Eye (tissue), 1 donor: ENCODE measurements around the gene CARD19.
"Not testable (repeated sequence)": the region's sequence is repeated elsewhere in the genome, so short reads cannot be mapped to it uniquely, and the experiment has no call there.

Experiments
- DNase-seq: peaks from one replicate; pipeline ENCODE4 v3.0.0-alpha.2; 2015

Gene CARD19

DNA sequence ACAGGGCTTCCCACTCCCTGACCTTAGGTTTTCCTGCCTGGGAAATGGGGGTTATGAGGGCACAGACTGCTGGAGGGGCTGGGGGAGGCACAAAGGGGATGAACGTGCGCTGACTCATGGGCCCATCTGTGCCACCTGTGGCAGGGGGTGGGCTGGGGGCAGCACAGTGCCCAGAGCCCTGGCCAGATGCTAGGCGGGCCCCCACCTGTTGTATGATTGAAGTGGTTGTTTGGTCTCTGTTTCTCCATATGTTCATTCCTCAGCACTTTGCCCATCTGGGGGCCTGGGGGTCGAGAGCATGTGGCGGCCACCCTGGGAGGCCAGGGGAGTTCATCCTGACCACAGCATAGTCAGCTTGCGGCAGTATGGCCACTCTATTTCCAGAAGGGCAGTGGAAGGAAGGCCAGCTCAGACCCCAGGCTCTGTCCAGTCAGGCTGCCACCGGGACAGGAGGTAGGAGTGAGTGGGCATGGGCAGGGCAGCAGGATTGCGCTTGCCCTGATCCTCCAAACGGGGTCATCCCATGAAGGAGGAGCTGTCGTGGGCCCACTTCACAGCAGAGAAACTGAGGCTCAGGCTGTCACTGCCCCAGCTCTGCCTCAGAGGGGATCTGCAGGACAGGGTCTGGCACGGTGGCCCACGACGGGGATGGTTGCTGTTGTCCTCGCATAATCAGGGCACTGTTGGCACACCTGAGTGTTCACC, 38.9 kb downstream of the CARD19 start:
- DNase-seq, result no peak

GRCh38 chr9:93136011-93136440, 40.0 kb downstream of the CARD19 start:
- no peak for DNase-seq

DNA sequence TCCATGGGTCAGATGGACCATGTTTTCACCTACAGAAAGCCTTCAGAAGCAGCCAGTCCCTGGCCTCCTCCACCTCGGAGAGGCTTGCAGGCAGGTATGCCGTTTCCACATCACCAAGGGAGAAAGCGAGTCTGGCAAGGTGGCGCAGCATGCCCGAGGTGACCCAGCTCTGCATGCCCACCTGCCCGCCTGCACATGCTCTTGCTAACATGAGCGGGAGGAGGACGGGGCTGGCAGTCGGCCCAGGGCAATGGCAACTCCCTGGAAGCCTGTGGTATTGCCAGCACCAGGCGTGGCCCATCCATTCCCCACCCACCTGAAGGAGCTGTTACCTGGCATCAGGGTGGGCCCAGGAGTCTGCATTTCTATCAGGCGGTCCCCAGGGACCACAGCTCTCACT, 41.3 kb downstream of the CARD19 start:
- no peak for DNase-seq

- no peak for DNase-seq
Observed at GRCh38 chr9:93138171-93138764, 42.3 kb downstream of the CARD19 start.

- no peak for DNase-seq
Observed at GRCh38 chr9:93139365-93140182, 43.6 kb downstream of the CARD19 start.

DNA sequence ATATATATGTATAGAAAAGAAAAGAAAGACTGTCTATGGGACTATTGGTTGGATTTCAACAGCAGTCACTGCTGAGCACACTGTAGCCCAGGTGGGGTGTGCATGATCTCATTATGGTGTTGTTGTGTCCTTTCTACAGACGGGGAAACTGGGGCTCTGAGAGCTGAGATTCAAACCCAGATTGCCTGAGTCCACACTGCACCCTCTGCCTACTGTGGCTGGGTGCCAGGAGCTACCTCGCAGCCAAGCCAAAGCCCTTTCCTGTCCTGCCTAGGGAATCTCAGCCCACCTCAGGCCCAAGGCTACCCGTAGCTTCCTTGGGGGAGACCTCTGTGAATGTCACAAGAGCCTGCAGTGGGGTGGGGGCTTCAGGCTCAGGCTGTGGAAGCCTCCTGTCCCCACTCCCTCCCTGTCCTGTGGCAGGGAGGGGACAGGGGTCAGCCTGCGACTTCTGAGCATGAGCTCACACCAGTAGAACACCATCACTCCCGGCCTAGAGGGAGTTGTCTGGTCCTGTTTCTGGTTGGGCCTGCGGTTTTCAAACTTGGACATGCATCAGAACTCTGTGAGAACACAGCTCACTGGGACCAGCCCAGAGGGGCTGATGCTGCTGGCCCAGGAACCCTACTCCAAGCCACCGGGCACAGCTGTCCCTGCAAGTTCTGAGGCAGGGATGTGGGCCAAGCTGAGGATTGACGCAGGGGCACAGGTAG, 45.9 kb downstream of the CARD19 start:
- DNase-seq, result no peak

DNA sequence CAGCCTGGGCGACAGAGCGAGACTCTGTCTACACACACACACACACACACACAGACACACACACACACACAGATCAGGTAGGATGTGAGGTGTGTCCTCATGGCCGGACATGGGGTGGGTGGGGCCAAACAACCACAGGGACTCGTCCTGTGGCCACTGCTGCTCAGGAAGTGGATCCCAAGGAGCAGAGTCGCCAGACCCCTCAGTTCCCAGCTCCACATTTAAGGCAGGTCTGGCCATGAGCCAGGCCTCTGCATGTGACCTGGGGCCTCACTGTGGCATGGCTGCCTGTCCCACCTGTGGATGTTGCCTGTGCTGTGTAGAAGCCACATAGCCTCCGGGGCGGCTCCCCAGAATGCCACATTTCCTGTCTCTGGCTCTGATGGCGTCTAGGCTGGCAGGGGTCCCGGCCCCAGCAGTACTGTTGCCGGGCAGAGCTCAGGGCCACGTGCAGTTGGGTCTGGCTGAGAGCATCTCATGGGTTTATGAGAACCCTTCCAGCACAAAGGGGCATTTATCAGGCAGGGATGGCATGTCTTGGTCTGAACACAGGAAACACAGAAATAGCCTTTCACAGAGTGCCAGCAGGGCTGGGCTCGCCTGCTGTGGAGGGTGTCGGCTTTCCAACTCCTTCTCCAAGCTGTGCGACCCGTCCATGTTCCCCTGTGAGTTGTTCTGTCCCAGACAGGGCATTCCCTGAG, 48.0 kb downstream of the CARD19 start:
- DNase-seq, result no peak

- not testable (repeated sequence) for DNase-seq
Observed at GRCh38 chr9:93146696-93147095, 50.7 kb downstream of the CARD19 start.

- no peak for DNase-seq
Observed at GRCh38 chr9:93147632-93148031, 51.6 kb downstream of the CARD19 start.

GRCh38 chr9:93148721-93149120, 52.7 kb downstream of the CARD19 start:
- no peak for DNase-seq

- no peak for DNase-seq
Observed at GRCh38 chr9:93149361-93149760, 53.3 kb downstream of the CARD19 start.

- no peak for DNase-seq
Observed at GRCh38 chr9:93151097-93151784, 55.2 kb downstream of the CARD19 start.

DNA sequence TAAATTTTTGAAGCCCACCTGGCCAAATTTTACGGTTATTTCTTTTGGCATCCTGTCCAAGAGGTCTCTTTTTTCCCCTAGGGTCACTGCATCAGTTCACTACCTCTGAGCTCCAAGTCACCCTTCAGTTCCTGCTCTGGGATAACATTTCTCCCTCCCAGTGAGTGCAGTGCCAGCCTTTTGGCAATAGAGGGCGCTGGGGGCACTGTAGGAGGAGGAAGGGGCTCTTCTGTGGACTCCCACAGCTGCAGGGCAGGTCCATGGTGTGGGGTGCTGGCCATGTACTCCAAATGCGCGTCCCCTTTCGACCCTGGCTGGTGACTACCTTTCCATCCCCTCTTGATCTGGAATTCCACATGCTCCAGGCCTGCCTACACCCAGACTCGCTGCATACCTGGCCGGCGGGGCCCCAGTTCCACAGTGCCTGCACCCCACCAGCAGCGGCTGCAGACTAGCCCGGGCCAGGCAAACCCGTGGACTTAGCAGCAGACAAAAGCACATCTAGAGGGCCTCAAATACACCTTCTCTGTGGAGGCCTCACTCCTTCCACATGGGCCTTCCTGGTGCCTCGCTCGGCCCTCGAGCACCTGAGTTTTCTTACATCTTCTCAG, 58.4 kb downstream of the CARD19 start:
- peak; percentile 73 for DNase-seq

DNA sequence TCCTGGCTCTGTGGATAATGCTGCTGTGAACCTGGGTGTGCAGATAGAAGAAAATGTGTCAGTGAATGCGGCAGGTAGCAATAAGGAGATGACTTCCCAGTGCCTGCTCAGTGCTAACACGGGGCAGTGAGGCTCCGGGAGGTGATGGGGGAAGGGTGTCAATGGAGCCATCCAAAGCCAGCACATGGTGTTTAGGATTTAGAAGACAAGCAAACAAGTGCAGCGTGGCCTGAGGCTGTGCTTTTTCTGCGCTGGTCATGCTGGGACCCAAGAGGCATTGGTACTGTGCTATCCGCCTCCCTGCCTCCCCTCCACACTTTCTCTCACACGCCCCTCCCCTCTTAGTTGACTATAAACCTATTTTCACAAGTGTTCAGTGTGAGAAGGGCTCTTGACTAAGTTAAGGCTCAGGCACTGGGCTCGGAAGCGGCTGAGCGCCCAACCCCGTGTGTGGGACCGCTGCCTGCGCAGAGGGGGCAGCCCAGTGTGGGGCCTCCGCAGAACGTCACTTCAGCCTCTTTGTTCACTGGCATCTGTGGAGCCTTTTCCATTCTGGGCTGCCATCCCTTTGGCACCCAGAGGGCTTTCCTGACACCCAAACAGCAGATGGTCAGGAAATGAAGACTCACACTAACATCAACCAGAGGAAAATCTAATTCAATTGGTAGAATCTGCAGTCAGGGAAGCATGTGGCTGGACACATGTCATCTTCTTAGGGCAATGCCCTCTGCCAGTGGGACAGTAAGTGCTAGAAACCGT, 59.9 kb downstream of the CARD19 start:
- DNase-seq, result no peak

DNA sequence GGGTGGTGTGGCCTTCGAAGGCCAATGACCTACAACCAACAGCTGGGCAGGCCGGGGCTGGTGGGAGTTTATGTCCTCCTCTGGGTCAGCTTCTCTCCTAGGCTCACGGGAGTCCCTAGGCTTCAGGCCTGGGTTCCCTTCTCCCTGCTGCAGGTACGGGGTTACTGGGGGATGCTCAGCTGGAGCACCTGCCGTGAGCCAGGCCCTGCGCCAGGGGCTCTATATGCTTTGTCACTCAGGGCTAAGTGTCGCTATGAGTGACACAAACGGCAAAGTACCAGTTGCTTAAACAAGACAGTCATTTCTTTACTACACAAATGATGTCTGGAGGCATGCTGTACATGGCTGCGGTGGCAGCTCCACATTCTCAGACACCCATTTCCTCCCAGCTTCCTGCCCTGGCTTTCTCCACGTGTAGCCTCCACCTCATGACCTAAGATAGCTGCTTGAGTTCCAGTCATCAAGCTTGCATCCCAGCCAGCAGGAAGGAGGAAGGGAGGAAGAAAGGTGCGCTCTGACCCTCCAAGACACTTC, 60.5 kb downstream of the CARD19 start:
- no peak for DNase-seq

GRCh38 chr9:93159601-93160471, 63.8 kb downstream of the CARD19 start:
- DNase-seq, result peak; percentile 94

DNA sequence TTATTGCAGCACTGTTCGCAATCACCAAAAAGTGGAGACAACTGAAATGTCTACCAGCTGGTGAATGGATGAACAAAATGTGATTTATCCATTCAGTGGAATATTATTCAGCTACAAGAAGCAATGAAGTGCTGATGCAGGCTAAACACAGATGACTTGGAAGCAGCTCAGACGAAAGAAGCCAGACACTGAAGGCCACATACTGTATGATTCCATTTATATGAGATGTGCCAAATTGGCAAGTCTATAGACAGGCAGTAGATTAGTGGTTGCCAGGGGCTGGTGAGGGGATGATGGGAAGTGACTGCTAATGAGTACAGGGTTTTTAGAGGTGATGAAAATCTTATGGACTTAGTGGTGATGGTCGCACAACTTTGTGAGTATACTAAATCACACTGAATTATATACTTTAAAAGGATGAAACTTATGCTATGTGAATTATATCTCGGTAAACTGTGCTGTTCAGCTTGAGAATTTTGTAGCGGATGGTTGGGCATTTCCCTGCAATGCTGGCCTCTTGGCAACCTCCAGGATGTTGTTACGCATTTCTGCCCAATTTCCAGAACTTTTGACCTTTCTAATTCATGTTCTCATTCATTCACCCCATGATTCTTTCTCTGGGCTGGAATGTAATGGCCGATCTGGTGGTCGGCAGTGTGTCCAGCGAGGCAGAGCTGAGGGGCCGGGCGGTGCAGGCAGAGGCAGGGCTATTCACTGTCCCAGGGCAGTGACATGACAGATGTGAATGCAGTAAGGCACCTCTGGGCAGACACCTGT, 66.0 kb downstream of the CARD19 start:
- peak; percentile 70 for DNase-seq
